Hematopoietic multipotent progenitor cell treated with erythropoietin and hydrocortisone succinate and interleukin-3 and kit ligand, for 8 days (in vitro differentiated cells): ENCODE results near the gene CACNA2D3.

Experiments used
- DNase-seq: peaks from one replicate; pipeline ENCODE4 v3.0.0-alpha.2; 2015

Gene CACNA2D3

DNA sequence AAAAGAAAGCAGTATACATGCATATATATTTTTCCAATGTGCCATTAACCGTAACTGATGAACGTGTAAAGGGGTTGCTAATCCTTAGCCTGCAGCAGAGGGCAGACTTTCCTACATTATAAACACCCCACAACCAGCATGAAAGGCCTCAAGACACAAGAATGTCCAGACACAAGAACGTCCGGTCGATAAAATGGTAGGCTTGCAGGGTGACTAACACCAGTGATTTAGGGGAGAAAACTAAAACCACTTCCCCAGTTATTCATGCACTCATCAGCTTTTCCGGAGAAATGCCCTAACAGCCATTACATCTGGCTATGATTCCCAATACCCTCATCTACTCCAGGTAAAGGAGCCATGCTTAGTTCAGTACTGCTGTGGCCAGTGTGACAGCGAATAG, 748.1 kb downstream of the CACNA2D3 start:
- peak; percentile 45 for DNase-seq

GRCh38 chr3:54871867-54872266, 749.5 kb downstream of the CACNA2D3 start:
- DNase-seq: no peak

DNA sequence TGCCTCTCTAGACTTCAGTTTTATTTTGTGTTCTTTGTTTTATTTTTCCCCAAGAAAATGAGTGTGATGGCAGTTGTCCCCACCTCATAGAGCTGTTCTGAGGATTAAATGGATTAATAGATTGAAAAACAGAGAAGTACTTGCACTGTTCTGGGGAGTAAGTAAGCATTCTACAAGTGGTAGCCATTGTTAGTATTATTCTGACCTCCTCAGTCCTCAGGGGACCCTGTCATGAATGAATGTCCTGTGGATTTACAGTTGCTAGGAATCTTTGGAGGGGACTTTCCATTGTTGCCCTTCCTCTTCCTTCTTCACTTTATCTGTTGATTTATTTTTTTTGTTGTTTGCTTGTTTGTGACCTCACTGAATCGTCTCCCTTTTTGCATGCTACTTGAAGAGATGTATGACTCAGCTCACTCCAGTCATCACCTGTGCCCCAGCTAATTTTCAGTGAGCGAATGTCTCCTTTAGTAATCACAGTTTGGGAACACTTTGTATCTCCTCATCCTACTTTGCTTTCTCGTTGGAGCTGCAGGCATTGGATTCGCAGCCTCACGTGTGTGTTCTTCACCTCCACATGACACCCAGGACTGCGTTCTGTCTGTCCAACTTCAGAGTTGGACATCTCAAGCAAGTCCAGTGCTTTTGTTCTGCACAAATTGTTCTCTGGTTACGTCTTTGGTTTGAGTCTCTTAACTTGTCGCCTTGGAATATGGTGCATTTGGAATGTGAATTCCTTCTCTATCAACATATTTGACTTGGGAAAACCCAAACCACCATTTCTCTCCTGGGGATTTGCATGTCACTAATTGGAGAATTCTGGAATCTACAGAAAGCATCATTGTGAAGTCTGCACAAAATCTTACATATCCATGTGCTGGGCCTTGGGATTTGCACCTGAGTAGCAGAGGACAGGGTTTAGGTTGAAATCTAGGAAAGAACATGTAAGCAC, 751.0 kb downstream of the CACNA2D3 start:
- no peak for DNase-seq

- no peak for DNase-seq
Measured at GRCh38 chr3:54874816-54875556, 752.6 kb downstream of the CACNA2D3 start.

DNA sequence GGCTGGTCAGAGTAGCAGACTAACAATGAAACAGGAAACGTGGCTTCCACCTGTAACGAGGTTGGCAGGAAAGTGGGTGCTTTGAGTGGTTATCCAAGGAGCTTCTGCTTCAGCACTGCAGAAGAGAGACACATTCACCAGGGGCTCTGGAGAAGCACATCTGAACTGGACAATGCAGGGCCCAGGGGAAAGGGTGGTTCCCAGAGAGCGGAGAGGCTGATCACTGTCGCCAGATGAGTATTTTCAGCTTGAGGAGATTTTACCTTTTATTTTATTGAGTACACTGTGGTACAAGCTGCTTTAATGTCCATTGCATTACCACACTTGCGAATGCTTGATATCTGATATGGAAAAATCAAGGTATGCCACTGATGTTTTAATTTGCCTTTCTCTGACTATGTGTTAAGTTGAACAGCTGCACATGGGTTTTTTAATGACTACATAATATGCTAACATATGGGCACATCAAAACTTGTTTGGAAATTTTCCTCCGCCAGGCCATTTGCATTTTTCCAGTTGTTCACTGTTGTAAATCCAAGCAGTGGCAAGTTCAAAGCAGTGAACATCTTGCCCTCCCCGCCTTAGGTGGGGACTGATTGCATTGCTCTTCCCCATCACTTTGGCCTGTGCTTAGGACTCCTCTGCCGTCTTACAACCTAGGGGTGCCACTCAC, 753.4 kb downstream of the CACNA2D3 start:
- DNase-seq: no peak

- DNase-seq: no peak
Measured at GRCh38 chr3:54876694-54877093, 754.3 kb downstream of the CACNA2D3 start.

DNA sequence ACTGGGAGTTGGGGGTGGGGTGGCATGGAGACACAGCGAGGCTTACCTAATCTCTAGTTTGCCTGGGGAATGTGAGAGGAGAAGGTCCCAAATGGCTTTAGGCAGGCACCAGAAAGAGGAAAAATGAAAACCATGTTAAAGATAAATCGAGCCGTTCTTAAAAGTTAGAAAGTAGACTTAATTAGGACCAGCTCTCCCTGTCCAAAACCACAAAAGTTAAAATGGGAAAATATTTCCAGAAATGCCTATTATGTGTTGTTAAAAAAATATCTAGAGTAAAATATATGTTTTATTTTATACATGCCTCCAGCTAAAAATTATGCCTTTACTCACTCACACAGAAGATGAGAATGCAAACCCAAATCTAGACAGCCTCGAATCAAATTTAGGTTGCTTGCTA, 755.4 kb downstream of the CACNA2D3 start:
- no peak for DNase-seq

GRCh38 chr3:54878145-54878544, 755.8 kb downstream of the CACNA2D3 start:
- no peak for DNase-seq

- DNase-seq: no peak
Measured at GRCh38 chr3:54882129-54882833, 759.9 kb downstream of the CACNA2D3 start.

DNA sequence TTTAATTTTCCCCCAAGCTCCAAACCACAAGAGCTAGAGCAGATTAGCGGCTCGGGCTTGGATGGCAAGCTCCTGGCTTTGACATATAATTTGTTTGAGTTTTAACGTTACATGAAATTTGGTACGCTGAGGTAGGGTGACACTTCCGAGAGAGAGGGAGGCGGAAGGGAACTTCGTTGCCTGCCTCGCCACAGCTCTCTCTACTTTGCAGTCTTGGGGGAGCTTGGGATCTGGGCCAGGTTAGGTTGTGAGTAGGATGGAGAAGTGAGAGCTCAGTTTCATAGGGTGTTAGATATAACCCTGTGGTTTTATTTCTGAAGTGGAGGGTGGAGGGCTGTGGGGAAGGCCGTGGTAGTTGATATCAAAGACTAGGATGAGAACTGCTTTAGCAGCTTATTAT, 765.8 kb downstream of the CACNA2D3 start:
- DNase-seq: no peak

DNA sequence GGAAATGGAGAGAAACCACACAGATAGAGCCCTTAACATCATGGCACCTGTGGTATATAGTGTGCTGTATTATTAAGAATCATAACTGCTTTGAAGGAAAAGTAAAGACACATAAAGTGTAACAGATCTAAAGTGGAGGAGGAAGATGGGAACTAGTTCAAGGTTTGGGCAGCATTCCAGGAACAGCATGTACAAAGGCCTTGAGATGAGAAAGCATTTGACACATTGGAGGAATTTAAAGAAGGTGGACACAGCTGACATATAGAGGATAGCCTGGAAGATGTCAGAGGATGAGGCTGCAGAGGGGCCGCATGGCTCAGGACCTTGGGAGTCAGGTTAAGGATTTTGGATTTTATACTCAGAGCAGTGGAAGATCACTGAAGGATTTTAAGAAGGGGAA, 766.5 kb downstream of the CACNA2D3 start:
- DNase-seq: no peak

- no peak for DNase-seq
Measured at GRCh38 chr3:54889731-54890130, 767.4 kb downstream of the CACNA2D3 start.

- peak; percentile 45 for DNase-seq
Measured at GRCh38 chr3:54891540-54891897, 769.2 kb downstream of the CACNA2D3 start.

GRCh38 chr3:54892168-54892567, 769.8 kb downstream of the CACNA2D3 start:
- no peak for DNase-seq

- DNase-seq: no peak
Measured at GRCh38 chr3:54895613-54896012, 773.3 kb downstream of the CACNA2D3 start.

DNA sequence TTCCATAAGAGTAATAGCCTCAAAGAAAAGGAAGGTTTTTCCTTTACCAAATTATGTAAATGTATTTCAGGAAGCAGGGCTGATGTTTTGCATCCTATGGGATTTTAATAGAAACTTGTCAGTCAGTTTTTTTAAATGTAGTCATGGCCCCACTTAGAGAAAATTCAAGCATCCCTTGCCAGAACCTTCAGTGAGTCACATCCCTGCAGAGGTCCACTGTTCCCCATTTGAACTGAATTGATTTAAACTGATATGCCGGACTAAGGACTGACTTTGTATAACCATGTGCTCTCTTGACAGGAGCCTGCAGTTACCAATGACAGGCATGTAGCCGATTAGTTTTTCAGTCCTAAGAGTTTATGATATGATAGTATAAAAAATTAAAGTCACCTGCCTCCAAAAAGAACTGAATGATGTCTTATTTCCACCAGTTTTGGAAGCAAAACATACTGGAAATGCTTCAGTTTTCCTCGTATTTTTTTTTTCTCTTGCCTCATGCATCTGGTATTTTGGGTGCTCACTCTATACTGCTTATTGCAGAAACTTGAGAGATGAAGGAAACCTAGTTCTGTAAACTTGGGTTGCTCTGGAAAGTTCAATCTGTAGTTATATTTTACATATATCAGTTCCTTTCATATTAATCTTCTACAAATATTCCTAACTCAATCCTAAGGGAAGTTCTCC, 774.8 kb downstream of the CACNA2D3 start:
- DNase-seq: no peak

DNA sequence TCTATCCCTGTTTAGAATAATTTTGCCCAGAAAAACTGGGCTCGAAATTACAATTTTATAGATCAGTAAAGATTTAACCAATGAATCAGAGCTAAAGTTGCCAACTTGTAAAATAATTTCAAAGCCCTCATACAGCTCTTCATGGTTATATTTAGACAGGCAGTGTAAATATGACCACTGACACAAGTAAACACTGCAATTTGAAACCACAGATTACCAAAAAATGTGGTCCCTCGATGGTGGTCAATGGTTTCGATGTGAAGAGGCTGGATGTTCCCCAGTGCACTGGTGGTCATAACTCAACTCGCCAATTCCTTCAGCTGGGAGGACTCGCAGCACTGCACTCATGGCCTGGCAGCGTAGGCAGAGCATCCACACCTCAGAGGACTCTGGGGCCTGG, 776.9 kb downstream of the CACNA2D3 start:
- DNase-seq: no peak

DNA sequence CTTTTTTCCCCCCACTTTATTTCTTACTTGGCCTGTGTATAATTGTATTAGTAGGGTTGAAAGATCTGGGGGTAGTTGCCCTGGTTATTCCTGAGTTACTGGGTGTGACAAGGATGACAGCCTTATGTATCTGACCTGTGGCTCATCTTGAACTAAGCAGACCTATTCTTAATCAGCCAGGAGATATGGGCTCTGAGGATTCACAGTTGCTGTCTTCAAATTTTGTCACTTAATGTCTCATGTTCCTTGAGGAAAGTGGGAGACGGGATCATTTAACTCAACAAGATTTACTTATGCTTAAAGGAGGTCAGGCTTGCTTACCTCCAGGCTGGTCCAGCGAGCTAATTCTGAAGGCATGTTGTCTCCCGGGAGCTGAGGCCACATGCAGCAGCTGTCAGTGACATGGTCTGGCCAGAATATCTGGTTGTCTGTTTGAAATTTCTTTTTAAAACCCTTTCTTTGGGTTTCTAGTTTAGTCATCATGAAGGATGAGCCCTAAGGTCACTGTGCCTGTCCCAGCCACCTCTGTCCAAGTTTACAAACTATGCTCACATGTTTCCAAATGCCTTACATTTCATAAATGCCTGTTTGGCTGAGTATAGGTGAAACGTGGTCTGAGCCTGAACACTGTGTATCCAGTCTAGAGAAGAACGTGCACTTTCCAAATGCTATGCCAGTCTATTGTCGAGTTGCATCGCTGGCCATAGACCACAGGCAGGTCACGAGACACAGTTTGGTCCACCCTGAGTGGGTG, 778.7 kb downstream of the CACNA2D3 start:
- DNase-seq: no peak

- DNase-seq: no peak
Measured at GRCh38 chr3:54901906-54902685, 779.7 kb downstream of the CACNA2D3 start.

DNA sequence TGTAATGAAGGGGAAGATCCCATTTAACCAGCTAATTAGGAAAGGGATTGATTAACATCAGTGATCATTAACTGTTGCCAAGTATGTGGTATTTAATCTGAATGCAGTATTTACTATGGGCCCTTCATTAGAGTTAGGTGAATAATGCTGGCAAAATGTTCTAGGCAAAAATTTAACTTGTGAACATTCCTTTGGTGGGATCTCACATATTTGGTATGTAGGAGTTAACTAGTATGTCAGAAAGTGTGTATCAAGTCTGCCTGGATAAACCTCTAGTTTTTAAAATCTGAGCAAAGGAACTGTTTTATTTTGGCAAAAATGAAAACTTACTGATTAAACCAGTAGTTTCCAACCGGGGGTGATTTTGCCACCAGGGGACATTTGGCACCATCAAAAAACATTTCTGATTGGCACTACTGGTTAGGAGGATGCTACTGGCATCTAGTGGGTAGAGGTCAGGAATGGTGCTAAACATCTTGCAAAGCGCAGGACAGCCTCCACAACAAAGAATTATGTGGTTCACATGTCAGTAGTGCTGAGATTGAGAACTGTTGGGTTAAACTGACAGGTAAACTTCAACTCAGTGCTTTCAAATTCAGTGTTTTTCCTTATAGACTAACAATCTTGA, 783.0 kb downstream of the CACNA2D3 start:
- DNase-seq: no peak
